Activated T-cell treated with anti-CD3 and anti-CD28 coated beads for 1 hour (primary cell): ENCODE results near the gene FHDC1.
"Not testable (repeated sequence)": the region's sequence is repeated elsewhere in the genome, so short reads cannot be mapped to it uniquely, and the experiment has no call there.

ENCODE experiments used
- DNase-seq: peaks from one replicate; pipeline ENCODE4 v3.0.0-alpha.2; 2020; ENCODE audit warnings: low read depth

FHDC1 gene

GRCh38 chr4:152935631-152936445 is at the start of gene FHDC1:
Gene FHDC1, plus strand, starts transcription at chr4:152936323. Its CDS starts 6,735 bp downstream, at chr4:152943058.
- DNase-seq: no peak

GRCh38 chr4:152887981-152888380 is 48.1 kb upstream of the FHDC1 start:
- DNase-seq: no peak

- no peak for DNase-seq
Observed at GRCh38 chr4:152892974-152893373, 43.1 kb upstream of the FHDC1 start.

- no peak for DNase-seq
Observed at GRCh38 chr4:152894673-152895072, 41.5 kb upstream of the FHDC1 start.

- DNase-seq: no peak
Observed at GRCh38 chr4:152896811-152897210, 39.3 kb upstream of the FHDC1 start.

- not testable (repeated sequence) for DNase-seq
Observed at GRCh38 chr4:152898133-152898532, 38.0 kb upstream of the FHDC1 start.

- DNase-seq: no peak
Observed at GRCh38 chr4:152898606-152899005, 37.5 kb upstream of the FHDC1 start.

- no peak for DNase-seq
Observed at GRCh38 chr4:152900395-152900794, 35.7 kb upstream of the FHDC1 start.

GRCh38 chr4:152901205-152901604 is 34.9 kb upstream of the FHDC1 start:
- no peak for DNase-seq

- DNase-seq: no peak
Observed at GRCh38 chr4:152903658-152904057, 32.5 kb upstream of the FHDC1 start.

GRCh38 chr4:152909901-152910300 is 26.2 kb upstream of the FHDC1 start:
- DNase-seq: no peak

GRCh38 chr4:152910521-152910920 is 25.6 kb upstream of the FHDC1 start:
- no peak for DNase-seq

- DNase-seq: no peak
Observed at GRCh38 chr4:152917543-152918395, 18.4 kb upstream of the FHDC1 start.

- DNase-seq: no peak
Observed at GRCh38 chr4:152919826-152920225, 16.3 kb upstream of the FHDC1 start.

- DNase-seq: no peak
Observed at GRCh38 chr4:152920768-152921167, 15.4 kb upstream of the FHDC1 start.

- DNase-seq: no peak
Observed at GRCh38 chr4:152921284-152921683, 14.8 kb upstream of the FHDC1 start.

- DNase-seq: no peak
Observed at GRCh38 chr4:152925851-152926250, 10.3 kb upstream of the FHDC1 start.

GRCh38 chr4:152926959-152927358 is 9.2 kb upstream of the FHDC1 start:
- no peak for DNase-seq

GRCh38 chr4:152927737-152928136 is 8.4 kb upstream of the FHDC1 start:
- DNase-seq: no peak

- DNase-seq: no peak
Observed at GRCh38 chr4:152928286-152928685, 7.8 kb upstream of the FHDC1 start.

GRCh38 chr4:152929888-152930287 is 6.2 kb upstream of the FHDC1 start:
- DNase-seq: no peak

- no peak for DNase-seq
Observed at GRCh38 chr4:152935143-152935542, 980 bp upstream of the FHDC1 start.
